ENCODE results near the gene RNF115. TPM values are rescaled to one million over a fixed set of nuclear protein-coding genes. Genes with fewer than 3 reads are reported as not detected.

The RNF115 gene
- total and polyA plus RNA-seq, 2 donors (not counting 3 experiments of a cell fraction or from before 2014, with no cell fraction given): 7.6 to 17.3 TPM

DNA sequence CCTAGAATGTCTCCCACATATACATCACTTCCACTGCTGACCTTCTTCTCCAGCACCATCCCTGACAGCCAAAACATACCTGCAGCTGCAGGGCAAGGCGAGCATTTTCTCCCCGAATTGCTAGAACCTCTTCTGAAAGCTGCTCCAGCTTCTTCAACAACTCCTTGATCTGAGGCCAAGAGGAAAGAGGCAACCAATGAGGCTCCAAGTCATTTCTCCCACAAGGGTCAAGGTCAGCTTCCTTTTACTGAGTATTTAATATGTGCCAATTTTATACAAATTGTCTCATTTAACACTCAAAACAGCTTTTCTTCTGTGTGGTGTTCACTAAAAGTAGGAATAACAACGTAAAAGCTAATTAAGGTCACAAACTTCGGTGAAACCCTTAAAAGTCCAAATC lies 44.3 kb upstream of the RNF115 start:
- Histone ChIP-seq H3K36me3 (ENCODE audit: control insufficient read depth in 2 of 2, extremely low read depth in 1 of 2, insufficient read depth in 2 of 2, low read length in 2 of 2) (no peaks in the 10 kb centered on the region), H3K4me3 (replicated peaks in 1 of 3; ENCODE audit: insufficient read depth in 1 of 3, low read depth in 1 of 3, low read length in 3 of 3) (no peak overlapping the region), H3K79me2 (ENCODE audit: control insufficient read depth, insufficient read depth, low read length) (no peaks in the 10 kb centered on the region), H2AFZ (ENCODE audit: low read depth, low read length) (no peak overlapping the region), H3K27ac (ENCODE audit: insufficient read depth, low read depth, low read length) (no peak overlapping the region), H3K9me3 (replicated peaks; ENCODE audit: control insufficient read depth, insufficient read depth, low read length) (no peaks in the 10 kb centered on the region), H3K9me1 (replicated peaks; ENCODE audit: control insufficient read depth, extremely low read depth, insufficient read depth, low read length) (no peaks in the 10 kb centered on the region), H3K4me1 (ENCODE audit: control insufficient read depth, extremely low read depth, insufficient read depth, low read length) (peaks cover 8% of the 10 kb centered on the region), H3K9ac (replicated peaks; ENCODE audit: extremely low read depth, insufficient read depth, low read length) (no peak overlapping the region), H4K20me1 (replicated peaks; ENCODE audit: control insufficient read depth, extremely low read depth, insufficient read depth, low read length) (no peaks in the 10 kb centered on the region), H3K4me2 (ENCODE audit: insufficient read depth, low read length) (no peak overlapping the region), H3K27me3 (ENCODE audit: control insufficient read depth in 2 of 2, insufficient read depth in 2 of 2, low read length in 2 of 2) (peaks cover 7 to 11% of the 10 kb centered on the region in 2 experiments)
- DNase-seq (ENCODE audit: low read depth, low spot score): no peak
- intact Hi-C loops (cut with micrococcal nuclease) (no loop called here), dilution Hi-C loops (cut with MboI; ENCODE audit: extremely low pct_ligation_motif_present, low sequenced_read_pairs) (no loop called here)
- ChIA-PET CTCF (interaction anchor here (0.9 to 2.5 kb wide), 5 partner anchors 10 to 23 kb away, joined by 3 to 10 read pairs (median 4); partner anchors contain the start of gene NUDT17), POLR2A (no interaction called here)
- TF ChIP-seq GATA2 (IDR thresholded peaks at IDR 0.05; ENCODE audit: insufficient read depth, insufficient read length, low read depth, low read length): no peak
- no peak for TF ChIP-seq MYC (IDR thresholded peaks at IDR 0.05; ENCODE audit: low read depth, low read length)
- TF ChIP-seq, protein P1, sequence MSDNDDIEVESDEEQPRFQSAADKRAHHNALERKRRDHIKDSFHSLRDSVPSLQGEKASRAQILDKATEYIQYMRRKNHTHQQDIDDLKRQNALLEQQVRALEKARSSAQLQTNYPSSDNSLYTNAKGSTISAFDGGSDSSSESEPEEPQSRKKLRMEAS (IDR thresholded peaks at IDR 0.05; ENCODE audit: insufficient read depth, insufficient read length): no peak
- no peak for TF ChIP-seq JUN (IDR thresholded peaks at IDR 0.05; ENCODE audit: borderline replicate concordance, insufficient read depth, insufficient read length, low read depth)
- TF ChIP-seq, protein P2, sequence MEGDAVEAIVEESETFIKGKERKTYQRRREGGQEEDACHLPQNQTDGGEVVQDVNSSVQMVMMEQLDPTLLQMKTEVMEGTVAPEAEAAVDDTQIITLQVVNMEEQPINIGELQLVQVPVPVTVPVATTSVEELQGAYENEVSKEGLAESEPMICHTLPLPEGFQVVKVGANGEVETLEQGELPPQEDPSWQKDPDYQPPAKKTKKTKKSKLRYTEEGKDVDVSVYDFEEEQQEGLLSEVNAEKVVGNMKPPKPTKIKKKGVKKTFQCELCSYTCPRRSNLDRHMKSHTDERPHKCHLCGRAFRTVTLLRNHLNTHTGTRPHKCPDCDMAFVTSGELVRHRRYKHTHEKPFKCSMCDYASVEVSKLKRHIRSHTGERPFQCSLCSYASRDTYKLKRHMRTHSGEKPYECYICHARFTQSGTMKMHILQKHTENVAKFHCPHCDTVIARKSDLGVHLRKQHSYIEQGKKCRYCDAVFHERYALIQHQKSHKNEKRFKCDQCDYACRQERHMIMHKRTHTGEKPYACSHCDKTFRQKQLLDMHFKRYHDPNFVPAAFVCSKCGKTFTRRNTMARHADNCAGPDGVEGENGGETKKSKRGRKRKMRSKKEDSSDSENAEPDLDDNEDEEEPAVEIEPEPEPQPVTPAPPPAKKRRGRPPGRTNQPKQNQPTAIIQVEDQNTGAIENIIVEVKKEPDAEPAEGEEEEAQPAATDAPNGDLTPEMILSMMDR (IDR thresholded peaks at IDR 0.05; ENCODE audit: extremely low read depth in 1 of 2, insufficient read depth in 1 of 2, low read depth in 1 of 2, low read length in 2 of 2): no peak
- BruUV-seq (replicated peaks): no TSS peak
- no peak for FAIRE-seq
